Subcutaneous abdominal adipose tissue (tissue), 5 donors: ENCODE measurements around the gene C1QL2.

Experiments used
- H3K27ac ChIP-seq: one replicate; pipeline ENCODE4 v1.7.0; 2013; ENCODE audit warnings: low read depth, mild to moderate bottlenecking, inconsistent platforms, low read length, moderate library complexity
- H3K27me3 ChIP-seq, 5 donors: one replicate each; pipeline ENCODE4 v1.7.0; 2013; ENCODE audit warnings: low read length in 5 of 5, inconsistent platforms in 1 of 5; ENCODE audit not compliant: control insufficient read depth in 5 of 5, insufficient read depth in 4 of 5
- H3K36me3 ChIP-seq, 5 donors: one replicate each; pipeline ENCODE4 v1.7.0; 2013; ENCODE audit warnings: low read length in 5 of 5; ENCODE audit not compliant: control insufficient read depth in 5 of 5, insufficient read depth in 5 of 5
- H3K4me1 ChIP-seq, 5 donors: one replicate each; pipeline ENCODE4 v1.7.0; 2013; ENCODE audit warnings: low read length in 5 of 5, mild to moderate bottlenecking in 3 of 5, moderate library complexity in 1 of 5; ENCODE audit not compliant: control insufficient read depth in 5 of 5, insufficient read depth in 5 of 5
- H3K4me3 ChIP-seq, 5 donors: one replicate each; pipeline ENCODE4 v1.7.0; 2013; ENCODE audit warnings: low read length in 5 of 5, low read depth in 1 of 5
- H3K9ac ChIP-seq, 5 donors: one replicate each; pipeline ENCODE4 v1.7.0; 2013; ENCODE audit warnings: low read length in 5 of 5, mild to moderate bottlenecking in 4 of 5, moderate library complexity in 3 of 5
- H3K9me3 ChIP-seq, 5 donors: one replicate each; pipeline ENCODE4 v1.7.0; 2013; ENCODE audit warnings: low read length in 5 of 5; ENCODE audit not compliant: control insufficient read depth in 5 of 5
- donor health status: healthy.
- donor health status: healthy.
- donor health status: healthy.
- donor health status: healthy.
- donor health status: healthy.

C1QL2 gene

DNA sequence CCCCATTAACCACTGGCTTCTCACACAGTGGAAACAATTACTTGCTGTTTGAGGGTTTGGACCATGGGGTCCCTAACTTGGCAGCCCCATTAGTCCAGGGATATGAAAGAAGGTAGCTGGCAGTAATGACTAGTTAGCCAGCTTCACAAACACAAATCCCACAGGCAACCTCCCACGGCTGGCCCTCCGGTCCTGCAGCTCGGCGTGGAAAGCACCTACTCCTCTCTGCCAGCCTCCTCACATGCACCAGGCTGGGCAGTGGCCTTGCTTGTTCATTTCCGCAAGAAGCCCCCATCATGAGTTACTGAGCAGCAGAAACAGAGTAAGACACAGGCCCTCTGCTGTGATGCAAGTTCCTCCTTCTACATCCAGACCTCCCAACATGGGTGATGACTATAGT lies 13.7 kb downstream of the C1QL2 start:
- no peak overlapping the region for H3K9ac ChIP-seq
- H3K9me3 ChIP-seq, result no peaks in the 10 kb centered on the region
- no peaks in the 10 kb centered on the region for H3K36me3 ChIP-seq
- peaks cover 0 to 18% (median 10%) of the 10 kb centered on the region in 5 donors for H3K27me3 ChIP-seq
- H3K4me3 ChIP-seq, result no peak overlapping the region
- H3K4me1 ChIP-seq, result peaks cover 0 to 6% (median 0%) of the 10 kb centered on the region in 5 donors
- H3K27ac ChIP-seq, result no peak overlapping the region

DNA sequence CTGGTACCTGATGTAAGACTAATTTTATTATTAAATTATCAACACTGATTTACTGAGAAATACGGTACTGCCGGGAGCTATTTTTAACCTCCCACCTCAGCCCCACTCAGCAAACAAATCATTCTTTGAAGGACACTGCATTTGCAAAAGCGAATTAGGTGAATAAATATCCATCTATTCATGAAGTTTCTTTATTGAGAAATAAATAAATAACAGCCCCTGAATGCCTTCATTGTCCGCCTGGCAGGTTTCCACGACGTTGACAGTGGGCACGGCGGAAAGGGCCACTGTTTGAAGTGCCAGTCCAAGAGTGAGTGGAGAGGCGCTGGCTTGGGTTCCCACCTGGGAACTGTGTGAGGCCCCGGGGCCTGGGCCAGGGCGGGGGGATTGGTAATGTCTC lies 15.7 kb downstream of the C1QL2 start:
- Histone ChIP-seq H3K27me3 (peaks cover 0 to 20% (median 10%) of the 10 kb centered on the region in 5 donors), H3K4me3 (no peak overlapping the region), H3K27ac (no peak overlapping the region), H3K9ac (no peak overlapping the region), H3K36me3 (no peaks in the 10 kb centered on the region), H3K9me3 (no peaks in the 10 kb centered on the region), H3K4me1 (peaks cover 0 to under 1% (median 0%) of the 10 kb centered on the region in 5 donors)

DNA sequence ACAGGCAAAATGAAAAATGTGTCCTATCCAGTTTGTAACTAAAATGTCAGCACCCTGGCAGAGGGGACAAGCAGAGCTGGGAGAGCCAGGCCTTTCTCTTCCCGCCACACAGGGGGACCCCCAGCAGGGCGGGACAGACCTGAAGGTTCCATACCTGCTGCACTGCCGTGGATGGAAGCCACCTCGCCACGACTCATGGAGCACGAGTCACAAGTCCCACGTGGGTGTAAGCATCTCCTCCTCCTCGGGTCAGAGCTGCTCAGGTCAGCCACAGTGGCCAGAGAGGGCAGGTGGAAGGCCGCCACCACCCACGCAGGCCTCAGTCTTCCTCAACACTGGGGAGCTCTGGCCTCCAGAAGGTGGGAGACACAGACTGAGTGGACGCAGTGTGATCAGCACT lies 21.0 kb downstream of the C1QL2 start:
- no peak overlapping the region for H3K4me3 ChIP-seq
- peaks cover 3 to 19% (median 12%) of the 10 kb centered on the region in 5 donors for H3K27me3 ChIP-seq
- peaks cover 0 to 10% (median 5%) of the 10 kb centered on the region in 5 donors for H3K9me3 ChIP-seq
- no peak overlapping the region for H3K27ac ChIP-seq
- no peaks in the 10 kb centered on the region for H3K4me1 ChIP-seq
- H3K36me3 ChIP-seq, result no peaks in the 10 kb centered on the region
- no peak overlapping the region for H3K9ac ChIP-seq

DNA sequence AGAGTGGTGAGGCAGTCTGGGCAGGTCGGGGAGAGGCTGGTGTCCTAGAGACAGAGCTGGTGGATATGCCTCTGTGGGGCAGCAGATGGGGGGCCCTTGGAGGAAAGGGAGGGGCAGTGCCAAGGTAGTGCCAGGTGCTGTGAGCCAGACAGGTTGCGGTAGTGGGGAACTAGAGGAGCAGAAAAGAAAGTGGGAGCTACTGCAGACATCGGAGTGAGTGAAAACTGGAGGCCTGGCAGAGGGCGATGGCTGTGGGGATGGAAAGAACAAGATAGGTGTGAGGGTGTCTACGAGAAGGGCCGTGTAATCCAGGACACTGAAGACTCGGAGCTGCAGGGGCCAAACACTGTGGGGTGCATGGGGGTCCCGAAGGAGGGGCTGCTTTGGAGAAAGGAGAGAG lies 21.7 kb downstream of the C1QL2 start:
- no peak overlapping the region for H3K4me3 ChIP-seq
- H3K4me1 ChIP-seq, result no peaks in the 10 kb centered on the region
- peaks cover 3 to 19% (median 12%) of the 10 kb centered on the region in 5 donors for H3K27me3 ChIP-seq
- H3K36me3 ChIP-seq, result no peaks in the 10 kb centered on the region
- peaks cover 0 to 10% (median 5%) of the 10 kb centered on the region in 5 donors for H3K9me3 ChIP-seq
- no peak overlapping the region for H3K27ac ChIP-seq
- H3K9ac ChIP-seq, result no peak overlapping the region

DNA sequence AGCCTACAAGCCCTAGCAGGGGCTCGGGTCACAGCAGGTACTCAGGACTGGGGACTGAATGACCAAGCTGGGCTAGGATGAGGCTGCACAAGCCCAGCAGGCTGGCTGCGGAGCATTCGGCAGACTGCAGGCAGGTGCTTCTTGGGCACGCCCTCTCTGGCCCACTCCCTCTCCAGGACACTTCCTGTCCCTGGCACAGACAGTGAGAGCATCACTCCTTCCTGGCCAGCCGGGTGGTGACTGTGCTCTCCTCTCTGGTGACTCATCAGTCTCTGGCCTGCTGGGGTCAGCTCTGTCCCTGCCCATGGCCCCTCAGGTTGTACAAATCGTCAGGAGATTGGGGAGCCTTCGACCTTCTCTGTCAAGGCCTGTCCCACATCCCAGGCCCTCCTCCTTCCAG lies 22.5 kb downstream of the C1QL2 start:
- H3K27me3 ChIP-seq, result peaks cover 3 to 19% (median 12%) of the 10 kb centered on the region in 5 donors
- H3K9me3 ChIP-seq, result peaks cover 0 to 10% (median 5%) of the 10 kb centered on the region in 5 donors
- H3K9ac ChIP-seq, result no peak overlapping the region
- H3K4me3 ChIP-seq, result no peak overlapping the region
- no peaks in the 10 kb centered on the region for H3K36me3 ChIP-seq
- no peak overlapping the region for H3K27ac ChIP-seq
- H3K4me1 ChIP-seq, result no peaks in the 10 kb centered on the region

DNA sequence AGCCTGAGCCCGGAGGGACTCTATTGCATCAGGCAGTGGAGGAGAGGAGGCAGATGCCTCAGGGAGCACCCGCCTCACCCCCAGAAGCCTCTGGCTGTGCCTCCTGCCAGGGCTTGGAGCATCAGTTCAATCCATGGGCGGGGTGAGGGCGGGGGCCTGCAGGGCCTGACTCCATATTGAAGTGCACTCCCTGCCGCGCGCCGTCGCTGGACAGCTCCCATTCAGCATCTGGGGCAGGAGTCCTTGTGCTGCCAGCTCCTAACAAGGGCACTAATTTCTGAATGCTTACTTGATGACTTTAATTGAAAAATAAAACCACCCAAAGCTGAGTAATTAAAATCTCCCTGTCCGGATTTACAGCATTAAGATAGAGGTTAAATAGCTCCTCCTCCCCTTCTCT lies 23.8 kb downstream of the C1QL2 start:
- Histone ChIP-seq H3K9me3 (peaks cover 0 to 10% (median 5%) of the 10 kb centered on the region in 5 donors), H3K27me3 (peaks cover 3 to 19% (median 13%) of the 10 kb centered on the region in 5 donors), H3K4me3 (no peak overlapping the region), H3K9ac (no peak overlapping the region), H3K27ac (no peak overlapping the region), H3K4me1 (no peaks in the 10 kb centered on the region), H3K36me3 (no peaks in the 10 kb centered on the region)

DNA sequence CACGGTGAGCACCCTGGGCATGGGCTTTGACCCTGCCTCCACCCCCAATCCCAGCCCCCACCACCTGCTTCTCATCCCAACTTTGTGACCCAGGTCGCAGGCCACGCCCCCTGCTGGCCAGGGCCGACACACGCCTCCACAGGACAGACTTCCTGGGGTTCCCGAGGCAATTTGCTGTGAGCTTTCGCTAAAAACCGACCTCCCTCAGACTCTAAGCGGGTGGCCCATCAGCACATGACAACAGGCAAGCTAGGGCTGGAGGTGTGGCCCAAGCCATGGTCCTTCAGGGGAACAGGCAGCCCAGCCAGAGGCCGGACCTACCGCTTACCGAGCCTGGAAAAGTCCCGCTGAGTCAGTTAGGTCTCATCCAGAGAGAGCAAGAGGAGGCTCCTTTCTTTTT lies 31.9 kb downstream of the C1QL2 start:
- peaks cover 4 to 35% (median 24%) of the 10 kb centered on the region in 5 donors for H3K27me3 ChIP-seq
- H3K4me3 ChIP-seq, result no peak overlapping the region
- no peak overlapping the region for H3K9ac ChIP-seq
- H3K36me3 ChIP-seq, result no peaks in the 10 kb centered on the region
- H3K4me1 ChIP-seq, result peaks cover 0 to 1% (median 0%) of the 10 kb centered on the region in 5 donors
- H3K9me3 ChIP-seq, result no peaks in the 10 kb centered on the region
- H3K27ac ChIP-seq, result no peak overlapping the region

DNA sequence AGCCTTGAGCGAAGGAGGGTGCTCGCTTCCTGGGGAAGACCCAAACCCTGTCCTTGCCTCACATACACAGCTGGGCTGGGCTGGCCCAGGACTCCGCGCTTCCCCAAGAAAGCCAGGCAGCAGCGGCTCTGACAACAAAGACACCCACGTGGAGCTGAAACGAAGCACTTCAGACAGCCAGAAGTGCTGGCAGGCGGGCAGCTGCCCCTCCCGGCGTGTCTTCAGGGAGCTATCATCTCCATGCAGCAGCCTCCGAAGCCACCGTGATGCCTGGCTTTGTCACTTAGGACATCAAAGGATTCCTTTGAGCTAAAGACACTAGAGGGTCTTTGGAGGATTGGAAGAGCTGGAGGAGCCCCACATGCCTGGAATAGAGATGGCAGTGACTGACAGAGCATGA lies 35.2 kb downstream of the C1QL2 start:
- no peak overlapping the region for H3K27ac ChIP-seq
- no peak overlapping the region for H3K4me3 ChIP-seq
- H3K9me3 ChIP-seq, result no peaks in the 10 kb centered on the region
- H3K36me3 ChIP-seq, result no peaks in the 10 kb centered on the region
- peaks cover 0 to 4% (median 0%) of the 10 kb centered on the region in 5 donors for H3K4me1 ChIP-seq
- no peak overlapping the region for H3K9ac ChIP-seq
- H3K27me3 ChIP-seq, result peaks cover 4 to 34% (median 30%) of the 10 kb centered on the region in 5 donors

DNA sequence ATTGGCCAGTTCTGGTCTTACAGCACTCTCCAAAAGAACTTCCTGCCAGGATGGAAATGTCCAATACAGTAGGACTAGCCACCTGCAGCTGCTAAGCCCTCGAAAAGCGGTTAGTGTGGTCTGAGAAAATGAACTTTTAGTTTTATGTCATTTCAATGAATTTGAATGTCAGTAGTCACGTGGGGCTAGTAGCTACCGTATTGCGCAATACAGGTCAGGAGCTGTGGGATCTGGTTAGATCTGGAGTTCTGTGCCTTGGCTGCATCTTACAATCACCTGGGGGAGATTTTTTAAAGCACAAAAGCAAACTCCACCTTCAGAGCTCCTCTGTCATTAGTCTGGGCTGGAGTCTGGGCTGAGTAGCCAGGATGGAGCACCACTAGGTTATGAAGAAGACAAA lies 35.9 kb downstream of the C1QL2 start:
- no peaks in the 10 kb centered on the region for H3K36me3 ChIP-seq

DNA sequence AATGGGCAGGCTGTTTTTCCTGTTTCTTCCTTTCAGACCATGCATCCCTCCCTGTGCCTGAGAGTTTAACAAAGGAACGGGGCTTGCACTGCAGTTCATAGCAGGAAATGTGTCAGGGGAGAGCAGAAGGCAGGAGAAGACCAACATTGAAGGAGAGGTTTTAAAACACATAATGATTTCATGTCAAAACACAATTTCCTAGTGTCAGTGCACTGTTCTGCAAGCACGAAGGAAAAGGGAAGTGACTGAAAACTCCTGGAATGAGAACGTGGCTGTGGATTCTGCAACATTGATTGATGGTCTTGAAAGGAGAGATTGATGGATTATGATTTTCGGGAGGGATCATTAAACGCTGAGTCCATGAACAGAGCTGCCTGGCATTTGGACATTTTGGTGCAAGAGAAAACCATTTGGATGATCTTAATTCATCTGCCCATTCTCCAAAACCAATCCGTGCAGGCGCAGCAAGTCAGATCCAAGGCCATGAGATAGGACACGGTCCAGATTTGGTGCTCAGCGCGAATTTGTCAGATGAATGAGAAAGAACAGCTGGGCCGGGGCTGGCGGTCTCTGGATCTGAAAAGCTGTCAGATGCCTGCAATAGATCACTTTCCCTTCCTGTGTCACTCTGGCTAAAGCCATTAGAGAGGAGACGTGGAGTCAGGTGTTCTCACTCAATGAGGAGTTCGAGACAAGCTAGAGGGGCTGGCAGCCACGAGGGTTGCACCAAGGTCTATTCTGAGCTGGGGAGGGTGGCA lies 38.4 kb downstream of the C1QL2 start:
- Histone ChIP-seq H3K27ac (no peak overlapping the region), H3K36me3 (no peaks in the 10 kb centered on the region), H3K27me3 (peaks cover 0 to 39% (median 25%) of the 10 kb centered on the region in 5 donors), H3K9me3 (no peaks in the 10 kb centered on the region), H3K9ac (no peak overlapping the region), H3K4me3 (no peak overlapping the region), H3K4me1 (peaks cover 0 to 4% (median 0%) of the 10 kb centered on the region in 5 donors)

More for the DNA sequence above, 35.9 kb downstream of the C1QL2 start:
- H3K4me1 ChIP-seq, result peaks cover 0 to 4% (median 0%) of the 10 kb centered on the region in 5 donors
- no peaks in the 10 kb centered on the region for H3K9me3 ChIP-seq
- no peak overlapping the region for H3K27ac ChIP-seq
- no peak overlapping the region for H3K9ac ChIP-seq
- H3K27me3 ChIP-seq, result peaks cover 4 to 35% (median 26%) of the 10 kb centered on the region in 5 donors
- H3K4me3 ChIP-seq, result no peak overlapping the region
